GM11168 (cell line): ENCODE results near the gene ACSM2B.
"Not testable (repeated sequence)": the region's sequence is repeated elsewhere in the genome, so short reads cannot be mapped to it uniquely, and the experiment has no call there.

Experiments
- in situ Hi-C: fragments of 300-500 bp; cut with MboI; formaldehyde crosslinking; loops from one replicate; pipeline ENCODE4 v1.12.0; 2022; ENCODE audit warnings: low sequenced_read_pairs; ENCODE audit not compliant: unreplicated experiment

Gene ACSM2B, protein sequence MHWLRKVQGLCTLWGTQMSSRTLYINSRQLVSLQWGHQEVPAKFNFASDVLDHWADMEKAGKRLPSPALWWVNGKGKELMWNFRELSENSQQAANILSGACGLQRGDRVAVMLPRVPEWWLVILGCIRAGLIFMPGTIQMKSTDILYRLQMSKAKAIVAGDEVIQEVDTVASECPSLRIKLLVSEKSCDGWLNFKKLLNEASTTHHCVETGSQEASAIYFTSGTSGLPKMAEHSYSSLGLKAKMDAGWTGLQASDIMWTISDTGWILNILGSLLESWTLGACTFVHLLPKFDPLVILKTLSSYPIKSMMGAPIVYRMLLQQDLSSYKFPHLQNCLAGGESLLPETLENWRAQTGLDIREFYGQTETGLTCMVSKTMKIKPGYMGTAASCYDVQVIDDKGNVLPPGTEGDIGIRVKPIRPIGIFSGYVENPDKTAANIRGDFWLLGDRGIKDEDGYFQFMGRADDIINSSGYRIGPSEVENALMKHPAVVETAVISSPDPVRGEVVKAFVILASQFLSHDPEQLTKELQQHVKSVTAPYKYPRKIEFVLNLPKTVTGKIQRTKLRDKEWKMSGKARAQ

DNA sequence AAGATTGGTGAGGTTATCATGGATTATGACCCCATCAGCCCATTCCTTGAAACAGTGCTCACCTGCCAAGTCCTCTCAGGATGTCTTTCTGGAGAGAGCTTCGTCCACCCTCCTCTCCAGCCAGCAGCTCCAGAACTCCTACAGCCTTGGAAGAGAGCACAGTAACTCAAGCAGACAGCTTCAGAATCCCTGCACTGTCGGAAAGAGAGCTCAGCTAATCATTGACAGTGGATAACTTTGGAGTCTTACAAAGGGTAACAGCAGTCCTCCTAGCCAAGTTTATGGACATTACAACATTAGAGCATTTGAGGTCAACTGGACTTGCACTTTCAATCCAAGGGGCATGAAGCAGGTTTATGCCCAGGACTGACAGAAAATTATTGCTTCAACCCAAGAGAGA lies at the start of gene ACSM2B:
Gene ACSM2B (minus strand): TSS at position 223 of the 400 bp plus-strand sequence. CDS start 11,522 bp downstream, outside the sequence.
- in situ Hi-C loops = not testable (repeated sequence)

- in situ Hi-C loops = no loop called here
These were observed 49.0 kb upstream of the ACSM2B start for GRCh38 chr16:20624882-20625807.

- in situ Hi-C loops = no loop called here
These were observed 48.0 kb upstream of the ACSM2B start for GRCh38 chr16:20624205-20624604.

DNA sequence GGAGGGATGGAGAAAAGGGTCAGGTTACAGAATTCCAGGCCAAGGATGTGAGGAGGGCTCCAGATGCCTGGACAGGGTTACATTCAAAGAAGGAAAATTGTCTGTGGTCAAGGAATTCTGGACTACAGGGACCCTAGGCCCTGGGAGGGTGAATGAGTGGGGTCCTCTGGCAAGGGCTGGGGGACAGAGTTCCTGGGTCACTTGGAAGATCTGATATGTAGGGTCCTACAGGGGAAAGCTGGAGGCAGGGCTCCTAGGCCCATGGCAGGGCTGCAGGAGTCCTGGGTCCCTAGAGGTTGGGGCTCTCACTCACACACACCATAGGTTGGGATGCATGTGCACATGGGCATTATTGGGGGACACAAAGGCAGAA lies 46.3 kb upstream of the ACSM2B start:
- in situ Hi-C loops = no loop called here

- in situ Hi-C loops = no loop called here
These were observed 45.2 kb upstream of the ACSM2B start for GRCh38 chr16:20621406-20621805.

- in situ Hi-C loops = no loop called here
These were observed 44.6 kb upstream of the ACSM2B start for GRCh38 chr16:20620770-20621169.

- in situ Hi-C loops = no loop called here
These were observed 43.8 kb upstream of the ACSM2B start for GRCh38 chr16:20620003-20620402.

- in situ Hi-C loops = no loop called here
These were observed 41.1 kb upstream of the ACSM2B start for GRCh38 chr16:20617271-20617670.

DNA sequence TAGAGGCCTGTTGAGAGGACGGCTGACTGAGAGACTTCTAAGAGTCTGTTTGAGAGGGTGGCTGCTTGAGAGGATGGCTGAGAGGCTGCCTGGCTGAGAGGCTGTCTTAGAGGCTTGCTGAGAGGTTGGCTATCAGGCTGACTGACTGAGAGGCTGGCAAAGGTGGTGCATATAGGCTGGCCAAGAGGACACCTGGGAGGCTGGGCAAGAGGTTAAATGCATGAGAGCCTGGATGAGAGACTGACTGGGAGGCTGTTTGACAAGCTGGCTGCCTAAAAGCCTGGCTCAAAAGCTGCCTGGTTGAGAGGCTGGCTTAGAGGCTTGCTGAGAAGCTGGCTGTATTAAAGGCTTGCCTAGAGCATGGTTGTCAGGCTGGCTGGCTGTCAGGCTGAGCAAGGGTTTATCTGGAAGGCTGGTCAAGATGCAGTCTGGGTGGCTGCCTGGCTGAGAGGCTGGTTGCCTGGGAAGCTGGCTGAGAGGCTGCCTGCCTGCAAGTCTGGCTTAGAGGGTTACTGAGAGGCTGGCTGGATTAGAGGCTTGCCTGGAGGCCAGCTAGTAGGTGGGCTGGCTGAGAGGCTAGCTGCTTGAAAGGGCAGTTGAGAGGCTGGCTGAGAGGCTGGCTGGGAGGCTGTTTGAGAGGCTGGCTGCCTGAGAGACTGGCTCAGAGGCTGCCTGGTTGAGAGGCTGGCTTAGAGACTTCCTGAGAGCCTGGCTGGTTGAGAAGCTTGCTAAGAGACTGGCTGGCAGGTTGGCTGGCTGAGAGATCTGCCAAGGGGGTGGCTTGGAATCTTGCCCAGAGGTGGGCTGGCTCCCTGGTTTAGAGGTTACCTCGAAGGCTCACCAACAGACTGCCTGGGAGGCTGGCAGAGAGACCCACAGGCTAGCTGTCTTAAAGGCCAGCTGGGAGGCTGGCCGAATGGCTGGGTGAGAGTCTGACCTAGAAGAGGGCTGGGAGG lies 38.3 kb upstream of the ACSM2B start:
- in situ Hi-C loops = no loop called here

- in situ Hi-C loops = no loop called here
These were observed 37.5 kb upstream of the ACSM2B start for GRCh38 chr16:20613481-20614185.

DNA sequence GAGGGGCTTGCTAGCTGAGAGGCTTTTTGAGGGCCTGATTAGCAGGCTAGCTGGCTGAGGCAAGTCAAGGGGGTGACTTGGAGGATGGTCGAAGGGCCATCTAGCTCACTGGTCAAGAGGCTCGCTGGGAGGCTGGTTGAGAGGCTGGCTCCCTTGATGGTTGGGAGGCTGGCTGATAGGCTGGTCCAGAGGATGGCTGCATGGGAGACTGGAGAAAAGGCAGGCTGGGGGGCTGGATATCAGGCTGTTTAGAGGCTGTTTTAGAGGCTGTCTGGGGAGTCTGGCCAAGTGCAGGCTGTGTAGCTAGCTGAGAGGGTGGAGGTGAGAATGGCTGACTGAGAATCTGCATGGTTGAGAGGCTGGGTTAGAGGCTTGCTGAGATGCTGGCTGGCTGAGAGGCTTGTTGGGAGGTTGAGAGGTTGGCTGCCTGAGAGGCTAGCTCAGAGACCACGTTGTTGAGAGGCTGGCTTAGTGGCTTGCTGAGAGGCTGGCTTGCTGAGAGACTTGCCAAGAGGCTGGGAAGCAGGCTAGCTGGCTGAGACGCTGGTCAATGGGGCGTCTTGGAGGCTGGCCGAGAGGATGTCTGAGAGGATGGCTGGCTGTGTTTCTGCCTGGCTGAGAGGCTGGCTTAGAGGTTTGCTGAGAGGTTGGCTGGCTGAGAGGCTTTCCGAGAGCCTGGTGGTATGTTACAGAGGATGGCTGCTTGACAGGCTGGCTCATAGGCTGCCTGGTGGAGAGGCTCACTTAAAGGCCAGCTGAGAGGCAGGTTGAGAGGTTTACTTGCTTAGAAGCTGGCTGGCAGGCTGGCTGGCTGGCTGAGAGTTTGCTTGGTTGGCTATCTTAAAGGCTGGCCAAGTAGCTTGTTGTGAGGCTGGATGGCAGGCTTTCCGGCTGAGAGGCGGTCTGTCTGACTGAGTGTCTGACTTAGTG lies 36.6 kb upstream of the ACSM2B start:
- in situ Hi-C loops = no loop called here

DNA sequence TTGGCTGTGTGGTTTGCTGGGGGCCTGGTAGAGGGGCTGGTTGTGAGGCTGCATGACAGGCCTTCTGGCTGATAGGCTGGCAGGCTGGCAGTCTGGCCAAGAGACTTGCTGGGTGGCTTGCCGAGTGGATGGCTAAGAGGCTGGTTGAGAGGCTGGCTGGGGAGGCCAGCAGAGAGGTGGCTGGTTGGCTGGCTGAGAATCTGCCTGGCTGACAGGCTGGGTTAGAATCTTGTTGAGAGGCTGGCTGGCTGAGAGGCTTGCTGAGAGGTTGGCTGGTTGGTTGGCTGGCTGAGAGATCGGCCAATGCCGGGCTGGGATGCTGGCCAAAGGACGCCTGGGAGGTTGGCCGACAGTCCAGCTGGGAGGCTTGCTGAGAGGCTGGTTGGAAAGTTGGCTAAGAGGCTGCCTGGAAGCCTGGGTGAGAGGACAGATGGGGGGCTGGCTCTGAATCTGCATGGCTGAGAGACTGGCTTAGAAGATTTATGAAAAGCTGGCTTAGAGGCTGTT lies 35.9 kb upstream of the ACSM2B start:
- in situ Hi-C loops = no loop called here

DNA sequence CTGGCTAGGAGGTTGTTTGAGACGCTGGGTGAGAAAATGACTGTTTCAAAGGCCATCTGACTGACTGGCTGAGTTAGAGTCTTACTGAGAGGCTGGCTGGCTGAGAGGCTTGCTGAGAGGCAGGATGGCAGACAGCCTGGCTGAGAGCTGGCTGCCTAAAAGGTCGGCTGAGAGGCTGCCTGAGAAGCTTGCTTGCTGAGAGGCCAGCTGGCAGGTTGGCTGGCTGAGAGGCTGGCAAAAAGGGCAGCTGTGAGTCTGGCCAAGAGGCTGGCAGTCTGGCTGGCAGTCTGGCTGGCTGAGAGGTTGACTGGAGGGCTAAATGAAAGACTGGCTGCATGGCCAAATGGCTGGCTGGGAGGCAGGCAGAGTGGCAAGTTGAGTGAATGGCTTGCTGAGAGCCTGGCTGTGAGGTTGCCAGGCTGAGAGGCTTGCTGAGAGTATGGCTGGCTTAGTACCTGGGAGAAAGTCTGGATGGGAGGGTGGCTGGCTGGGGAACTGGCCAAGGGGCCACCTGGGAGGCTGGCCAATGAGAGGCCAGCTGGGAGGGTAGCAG lies 35.3 kb upstream of the ACSM2B start:
- in situ Hi-C loops = no loop called here

DNA sequence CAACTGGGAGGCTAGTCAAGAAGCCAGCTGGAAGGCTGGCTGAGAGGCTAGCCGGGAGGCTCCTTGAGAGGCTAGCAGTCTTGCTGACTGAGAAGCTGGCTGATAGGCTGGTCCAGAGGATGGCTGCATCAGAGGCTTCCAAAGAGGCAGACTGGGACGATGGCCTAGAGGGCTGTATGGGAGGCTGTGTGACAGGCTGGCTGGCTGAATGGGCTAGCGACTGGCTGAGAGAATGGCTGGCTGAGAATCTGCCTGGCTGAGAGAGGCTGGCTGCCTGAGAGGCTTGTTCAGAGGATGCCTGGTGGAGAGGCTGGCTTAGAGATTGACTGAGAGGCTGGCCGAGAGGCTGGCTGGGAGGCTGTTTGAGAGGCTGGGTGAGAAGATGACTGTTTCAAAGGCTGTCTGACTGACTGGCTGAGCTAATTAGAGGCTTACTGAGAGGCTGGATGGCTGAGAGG lies 34.8 kb upstream of the ACSM2B start:
- in situ Hi-C loops = no loop called here

GRCh38 chr16:20610211-20610891 lies 34.2 kb upstream of the ACSM2B start:
- in situ Hi-C loops = no loop called here

DNA sequence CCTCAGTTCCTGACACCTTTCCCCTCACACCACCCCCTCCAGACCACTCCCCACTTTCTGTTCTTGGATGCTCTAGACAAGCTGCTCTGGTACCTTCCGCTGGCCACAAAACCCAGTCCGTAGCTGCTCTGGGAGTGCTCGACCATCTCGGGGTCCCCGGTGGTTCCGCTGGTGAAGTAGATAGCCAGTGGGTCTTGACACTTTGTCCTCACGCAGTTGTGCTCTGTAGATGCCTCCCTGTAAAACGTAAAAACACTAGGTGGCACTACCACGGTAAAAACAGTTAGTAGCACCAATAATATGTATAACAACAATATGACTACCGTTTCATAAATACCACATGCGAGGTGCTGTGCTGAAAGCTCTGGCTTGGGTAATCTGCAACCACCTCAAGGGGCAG lies 26.0 kb upstream of the ACSM2B start:
- in situ Hi-C loops = loop anchor here (10.0 kb wide), 1 partner anchor 103 kb away; no protein-coding TSS in a partner anchor

DNA sequence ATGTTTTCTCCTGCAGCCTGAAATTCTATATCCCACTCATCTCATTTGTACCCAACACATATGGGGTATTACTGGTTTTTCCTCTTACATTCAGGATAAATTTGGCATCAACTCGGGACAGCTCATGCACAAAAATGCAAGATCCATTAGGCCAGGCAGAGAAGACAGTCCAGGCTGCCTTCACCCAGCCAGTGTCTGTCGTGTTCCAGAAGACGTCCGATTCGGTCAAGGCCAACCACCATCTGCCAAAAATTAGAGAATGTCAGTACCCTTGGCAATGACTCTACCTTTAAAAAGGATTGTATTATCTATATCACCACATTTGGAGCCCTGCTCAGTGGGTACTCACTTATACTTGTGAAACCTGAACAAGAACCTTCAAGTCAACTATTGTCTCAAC lies 23.3 kb upstream of the ACSM2B start:
- in situ Hi-C loops = loop anchor here (10.0 kb wide), 1 partner anchor 175 kb away; no protein-coding TSS in a partner anchor
